Naive B cell (primary cell): Measurements from ENCODE around the gene TMEM87B. TPM values are rescaled to one million over a fixed set of nuclear protein-coding genes. Genes with fewer than 3 reads are reported as not detected.

Experiments used
- ATAC-seq, 2 donors: fragments of 150-1000 bp; cut with Tn5 transposase; 2 replicates each; pipeline ENCODE4 v1.10.0; 2021; ENCODE audit warnings: low read depth in 2 of 2, mild to moderate bottlenecking in 2 of 2, moderate library complexity in 2 of 2
- DNase-seq: peaks from one replicate; pipeline ENCODE4 v3.0.0; 2022
- H3K27ac Mint-ChIP-seq, 6 donors: one replicate each; pipeline ENCODE4 v1.8.0; 2020 to 2022; ENCODE audit warnings: mild to moderate bottlenecking in 6 of 6, mixed read lengths in 6 of 6, moderate library complexity in 5 of 6, inconsistent platforms in 2 of 6
- H3K27me3 Mint-ChIP-seq, 3 donors: one replicate each; pipeline ENCODE4 v1.8.0; 2021 to 2022; ENCODE audit warnings: mixed read lengths in 3 of 3, mild to moderate bottlenecking in 1 of 3
- H3K36me3 Mint-ChIP-seq, 2 donors: one replicate each; pipeline ENCODE4 v1.8.0; 2020 to 2022; ENCODE audit warnings: mixed read lengths in 2 of 2, inconsistent platforms in 1 of 2, mild to moderate bottlenecking in 1 of 2
- H3K4me1 Mint-ChIP-seq, 3 donors: one replicate each; pipeline ENCODE4 v1.8.0; 2020 to 2022; ENCODE audit warnings: mixed read lengths in 3 of 3, inconsistent platforms in 1 of 3, mild to moderate bottlenecking in 1 of 3, moderate library complexity in 1 of 3
- H3K4me3 Mint-ChIP-seq, 8 donors: one replicate each; pipeline ENCODE4 v1.8.0; 2020 to 2022; ENCODE audit warnings: mild to moderate bottlenecking in 8 of 8, mixed read lengths in 8 of 8, moderate library complexity in 8 of 8, inconsistent platforms in 2 of 8
- H3K9me3 Mint-ChIP-seq, 7 donors: one replicate each; pipeline ENCODE4 v1.8.0; 2020 to 2022; ENCODE audit warnings: mixed read lengths in 7 of 7, mild to moderate bottlenecking in 5 of 7, inconsistent platforms in 2 of 7, moderate library complexity in 1 of 7
- polyA plus RNA-seq, 6 donors: library from polyadenylated mRNA; unstranded; fragments of 300-500 nt; fragmentation: Illumina TruSeq; gene quantifications; one replicate each; pipeline ENCODE4 v1.2.3, GENCODE V29; 2021; ENCODE audit warnings: low read depth in 6 of 6

Gene TMEM87B
- polyA plus RNA-seq, 6 donors from 2014 or later = 5.3 to 12.6 (median 9.5) TPM

DNA sequence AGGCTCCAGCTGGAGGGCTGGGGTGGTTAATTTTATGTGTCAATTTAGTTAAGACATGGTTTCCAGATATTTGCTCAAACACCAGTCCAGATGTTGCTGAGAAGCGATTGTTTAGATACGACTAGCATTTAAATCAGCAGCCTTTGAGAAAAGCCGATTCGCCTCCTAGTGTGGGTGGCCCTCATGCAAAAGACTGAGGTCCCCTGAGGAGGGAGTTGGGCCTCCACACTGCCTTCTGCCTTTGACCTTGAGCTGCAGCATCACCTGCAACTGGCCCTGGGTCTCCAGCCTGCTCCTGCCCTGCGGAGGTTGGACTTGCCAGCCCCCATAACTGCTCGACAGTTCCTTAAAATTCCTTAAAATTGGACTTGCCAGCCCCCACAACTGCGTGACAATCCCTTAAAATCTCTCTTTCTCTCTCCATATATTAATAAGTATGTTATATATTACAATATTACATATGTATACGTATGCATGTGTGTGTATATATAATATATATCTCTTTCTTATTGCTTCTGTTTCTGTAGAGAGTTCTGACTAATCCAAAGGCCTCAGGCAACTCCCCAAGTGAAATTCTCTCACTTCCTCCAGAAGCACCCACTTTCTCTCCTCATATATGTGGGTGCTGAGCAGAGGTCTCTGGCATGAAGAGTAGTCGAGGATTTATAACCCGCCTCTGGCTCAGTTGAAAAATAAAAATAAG is 97.6 kb downstream of the TMEM87B start:
- no peak overlapping the region for H3K4me3 Mint-ChIP-seq
- no peak for ATAC-seq
- H3K27ac Mint-ChIP-seq = peak overlapping the region in 2 of 6 donors; percentile 33 to 60
- H3K4me1 Mint-ChIP-seq = peaks cover 17 to 22% (median 17%) of the 10 kb centered on the region in 3 donors
- no peaks in the 10 kb centered on the region for H3K9me3 Mint-ChIP-seq
- no peaks in the 10 kb centered on the region for H3K36me3 Mint-ChIP-seq
- peaks cover 0 to 5% (median 5%) of the 10 kb centered on the region in 3 donors for H3K27me3 Mint-ChIP-seq
- no peak for DNase-seq

DNA sequence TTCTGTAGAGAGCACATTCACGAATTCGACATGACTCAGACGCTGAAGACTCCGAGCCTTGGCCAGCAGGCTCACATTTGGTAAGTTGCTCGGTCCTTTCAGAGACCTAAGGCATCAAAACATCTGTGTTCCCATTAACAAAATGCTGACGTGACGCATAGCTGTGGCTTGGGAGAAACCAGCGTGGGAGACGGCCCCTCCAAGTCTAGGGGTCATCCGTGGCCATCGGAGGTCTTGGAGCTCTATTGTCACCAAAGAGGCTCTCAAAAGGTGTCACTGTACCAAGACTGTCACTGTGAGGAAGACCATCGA is 98.1 kb downstream of the TMEM87B start:
- Mint-ChIP-seq H3K9me3 (no peaks in the 10 kb centered on the region), H3K4me1 (peaks cover 17 to 22% (median 17%) of the 10 kb centered on the region in 3 donors), H3K4me3 (no peak overlapping the region), H3K27me3 (peaks cover 0 to under 1% (median under 1%) of the 10 kb centered on the region in 3 donors), H3K36me3 (no peaks in the 10 kb centered on the region), H3K27ac (peak overlapping the region in 2 of 6 donors; percentile 33 to 61)
- no peak for DNase-seq
- no peak for ATAC-seq

DNA sequence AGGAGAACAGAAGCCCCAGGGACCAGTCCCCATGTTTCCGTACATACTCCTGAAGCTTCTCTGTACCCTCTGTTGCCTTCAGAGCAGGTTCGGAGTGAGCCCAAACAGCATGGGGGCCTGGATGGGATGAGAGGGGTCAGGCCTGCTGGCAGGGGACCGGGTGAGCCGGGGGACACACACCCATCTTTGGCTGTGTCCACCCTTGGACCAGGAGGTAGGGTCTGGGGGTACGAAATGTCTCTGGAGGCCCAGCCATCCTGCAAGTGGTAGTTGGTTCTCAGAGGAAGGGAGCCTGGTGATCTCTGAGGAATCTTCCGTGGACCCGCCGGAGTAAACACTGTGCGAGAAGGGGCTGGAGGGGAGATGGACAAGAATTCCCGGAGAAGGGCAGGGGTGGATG is 98.4 kb downstream of the TMEM87B start:
- H3K4me1 Mint-ChIP-seq = peaks cover 17 to 22% (median 17%) of the 10 kb centered on the region in 3 donors
- H3K4me3 Mint-ChIP-seq = no peak overlapping the region
- ATAC-seq (no peak), DNase-seq (no peak)
- H3K9me3 Mint-ChIP-seq = no peaks in the 10 kb centered on the region
- peak overlapping the region in 2 of 6 donors; percentile 15 to 61 for H3K27ac Mint-ChIP-seq
- no peaks in the 10 kb centered on the region for H3K27me3 Mint-ChIP-seq
- no peaks in the 10 kb centered on the region for H3K36me3 Mint-ChIP-seq

DNA sequence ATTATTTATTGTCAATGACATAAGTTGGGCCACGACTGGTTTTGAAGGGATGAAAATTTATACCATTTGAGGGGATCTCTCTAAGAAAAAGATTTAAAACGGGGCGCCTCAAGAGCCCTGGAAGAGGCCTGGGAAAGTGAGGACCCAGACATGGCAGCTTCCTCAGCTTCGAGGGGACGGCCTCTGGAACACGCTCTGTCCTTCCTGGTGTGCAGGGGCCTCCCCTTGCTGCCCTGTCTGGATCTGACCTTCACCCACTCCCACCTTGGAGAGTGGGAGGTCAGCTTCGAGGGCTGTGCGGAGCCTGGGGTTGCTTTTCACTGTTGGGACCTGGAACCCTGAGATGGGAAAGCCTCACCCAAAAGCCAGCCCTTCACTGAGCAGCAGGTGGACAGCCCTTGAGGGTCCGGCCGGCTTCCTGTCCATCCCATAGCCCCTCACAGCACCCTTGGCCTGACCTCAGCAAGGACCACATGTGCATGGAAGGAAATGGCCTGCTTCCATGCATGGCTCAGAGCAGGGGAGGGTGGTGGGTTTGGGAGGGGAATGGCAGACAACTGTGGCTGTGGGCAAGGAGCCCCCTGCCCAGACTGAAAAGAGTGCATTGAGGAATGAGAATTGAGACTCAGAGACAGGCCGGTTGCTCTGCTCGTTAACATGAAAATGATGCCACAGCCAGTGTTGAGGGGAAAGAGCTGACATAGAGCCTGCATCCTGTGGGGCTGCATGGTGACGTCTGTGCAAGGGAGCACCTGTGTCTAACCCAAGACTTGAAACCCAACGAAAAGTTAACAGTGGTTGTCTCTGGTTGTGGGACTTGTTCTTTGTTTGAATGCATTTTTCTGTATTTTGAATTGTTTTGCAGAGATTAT is 99.4 kb downstream of the TMEM87B start:
- Mint-ChIP-seq H3K36me3 (no peaks in the 10 kb centered on the region), H3K4me1 (peaks cover 17 to 24% (median 22%) of the 10 kb centered on the region in 3 donors), H3K4me3 (peak overlapping the region in 4 of 8 donors; percentile 50 to 70 (median 58)), H3K27me3 (no peaks in the 10 kb centered on the region), H3K9me3 (no peaks in the 10 kb centered on the region), H3K27ac (peak overlapping the region in 3 of 6 donors; percentile 42 to 77 (median 57))
- DNase-seq (peak; percentile 25), ATAC-seq (peak; percentile 71 to 75)

DNA sequence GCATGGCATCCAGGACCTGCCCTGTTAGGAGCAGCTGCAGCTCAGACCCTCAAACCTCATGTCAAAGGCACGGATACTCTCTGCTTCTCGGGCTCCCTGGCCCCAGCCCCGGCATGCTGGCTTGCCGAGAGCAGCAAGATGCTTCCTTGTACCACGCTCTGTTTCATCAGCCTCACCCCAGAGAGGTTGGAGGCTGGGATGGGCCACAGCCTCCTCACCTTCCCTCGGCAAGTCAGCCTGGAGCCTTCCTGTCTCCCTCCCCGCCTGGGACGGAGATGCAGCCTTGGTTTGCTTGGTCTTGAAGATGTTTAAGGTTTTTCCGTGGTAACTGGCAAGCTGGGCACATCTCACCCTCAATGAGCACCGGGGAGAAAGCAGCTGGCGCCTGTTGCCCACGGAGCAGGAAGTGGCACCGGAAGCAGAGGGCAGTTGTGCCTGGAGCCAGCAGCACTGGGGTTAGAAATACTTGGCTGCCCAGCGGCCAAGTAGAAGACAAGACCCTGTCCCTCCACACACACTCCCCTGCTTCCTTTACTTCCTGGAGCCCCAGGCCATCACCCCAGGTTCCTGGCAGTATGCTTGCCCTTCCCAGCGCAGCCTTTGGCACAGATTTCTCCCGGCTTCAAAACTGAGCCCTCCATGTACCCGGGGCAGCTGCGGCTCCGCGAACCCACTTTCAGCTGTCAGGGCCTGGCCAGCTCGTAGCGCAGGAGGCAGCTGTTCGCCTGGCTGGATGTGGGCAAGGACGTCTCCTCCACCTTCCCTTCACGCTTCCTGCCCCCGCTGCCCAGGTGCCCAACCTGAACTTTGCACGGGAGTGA is 100.5 kb downstream of the TMEM87B start:
- peak overlapping the region; percentile 19 to 84 (median 61) for H3K4me3 Mint-ChIP-seq
- ATAC-seq (peak in 1 of 2 donors; percentile 11), DNase-seq (no peak)
- H3K27me3 Mint-ChIP-seq = no peaks in the 10 kb centered on the region
- H3K9me3 Mint-ChIP-seq = peaks cover 0 to 4% (median 0%) of the 10 kb centered on the region in 7 donors
- H3K27ac Mint-ChIP-seq = peak overlapping the region in 5 of 6 donors; percentile 42 to 87 (median 77)
- no peaks in the 10 kb centered on the region for H3K36me3 Mint-ChIP-seq
- peaks cover 17 to 24% (median 22%) of the 10 kb centered on the region in 3 donors for H3K4me1 Mint-ChIP-seq

DNA sequence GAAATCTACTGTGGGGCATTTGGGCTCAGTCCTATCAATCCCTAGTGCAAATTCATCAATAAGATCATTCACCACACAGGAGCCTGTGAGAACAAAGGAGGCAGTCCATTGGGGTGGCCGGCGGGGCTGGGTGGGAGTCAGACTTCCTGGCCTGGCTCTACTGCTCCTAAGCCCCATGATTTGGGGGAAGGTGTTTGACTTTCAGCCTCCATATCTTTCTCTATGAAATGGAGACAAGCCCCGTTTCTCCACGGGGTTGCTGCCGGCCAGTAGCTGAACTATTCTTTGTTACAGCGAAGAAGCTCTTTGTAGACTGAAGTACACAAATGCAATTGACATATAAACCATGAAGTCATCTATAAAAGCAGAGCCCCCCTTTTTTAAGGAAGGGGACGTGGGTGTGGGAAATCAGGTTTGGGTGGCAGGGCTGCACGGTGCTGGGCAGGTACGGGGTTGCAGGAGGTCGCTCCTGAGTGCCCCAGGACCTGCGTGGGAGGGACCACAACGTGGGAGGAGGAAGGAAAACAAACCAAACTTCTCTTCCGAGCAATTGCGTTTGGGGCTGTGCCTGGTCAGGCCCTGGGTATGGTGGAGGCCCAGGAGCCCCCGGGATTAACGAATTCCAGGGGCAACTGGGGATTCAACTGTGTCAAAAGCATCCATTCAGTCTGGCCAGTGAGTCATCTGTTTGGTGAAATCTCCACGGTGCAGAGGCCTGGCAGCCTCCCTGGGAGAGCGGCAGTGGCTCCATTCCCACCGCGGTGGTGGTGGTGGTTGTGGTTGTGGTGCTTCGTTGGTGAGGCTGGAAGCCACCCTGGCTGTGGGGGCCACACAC is 101.3 kb downstream of the TMEM87B start:
- DNase-seq = no peak
- Mint-ChIP-seq H3K4me3 (peak overlapping the region; percentile 19 to 84 (median 63)), H3K4me1 (peaks cover 17 to 24% (median 22%) of the 10 kb centered on the region in 3 donors), H3K9me3 (peaks cover 0 to 4% (median 0%) of the 10 kb centered on the region in 7 donors), H3K36me3 (no peaks in the 10 kb centered on the region), H3K27ac (peak overlapping the region in 3 of 6 donors; percentile 11 to 77 (median 16)), H3K27me3 (no peaks in the 10 kb centered on the region)
- ATAC-seq = no peak

DNA sequence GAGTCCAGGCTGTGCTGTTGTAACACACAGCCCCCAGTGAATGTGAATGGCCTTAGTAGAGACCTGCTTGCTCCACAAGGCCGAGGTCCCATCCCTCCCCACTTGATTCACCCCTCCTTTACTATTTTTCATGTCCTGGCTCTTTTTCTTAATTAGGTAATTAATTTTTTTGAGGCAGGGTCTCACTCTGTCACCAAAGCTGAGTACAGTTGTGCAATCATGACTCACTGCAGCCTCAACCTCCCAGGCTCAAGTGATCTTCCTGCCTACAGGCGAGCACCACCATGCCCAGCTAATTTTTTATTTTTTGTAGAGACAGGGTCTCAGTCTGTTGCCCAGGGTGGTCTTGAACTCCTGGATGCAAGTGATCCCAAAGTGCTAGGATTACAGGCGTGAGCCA is 102.4 kb downstream of the TMEM87B start:
- no peaks in the 10 kb centered on the region for H3K27me3 Mint-ChIP-seq
- peak overlapping the region in 1 of 8 donors; percentile 15 for H3K4me3 Mint-ChIP-seq
- ATAC-seq (no peak), DNase-seq (no peak)
- H3K36me3 Mint-ChIP-seq = no peaks in the 10 kb centered on the region
- H3K4me1 Mint-ChIP-seq = peaks cover 17 to 24% (median 22%) of the 10 kb centered on the region in 3 donors
- no peak overlapping the region for H3K27ac Mint-ChIP-seq
- H3K9me3 Mint-ChIP-seq = peaks cover 0 to 4% (median 0%) of the 10 kb centered on the region in 7 donors

DNA sequence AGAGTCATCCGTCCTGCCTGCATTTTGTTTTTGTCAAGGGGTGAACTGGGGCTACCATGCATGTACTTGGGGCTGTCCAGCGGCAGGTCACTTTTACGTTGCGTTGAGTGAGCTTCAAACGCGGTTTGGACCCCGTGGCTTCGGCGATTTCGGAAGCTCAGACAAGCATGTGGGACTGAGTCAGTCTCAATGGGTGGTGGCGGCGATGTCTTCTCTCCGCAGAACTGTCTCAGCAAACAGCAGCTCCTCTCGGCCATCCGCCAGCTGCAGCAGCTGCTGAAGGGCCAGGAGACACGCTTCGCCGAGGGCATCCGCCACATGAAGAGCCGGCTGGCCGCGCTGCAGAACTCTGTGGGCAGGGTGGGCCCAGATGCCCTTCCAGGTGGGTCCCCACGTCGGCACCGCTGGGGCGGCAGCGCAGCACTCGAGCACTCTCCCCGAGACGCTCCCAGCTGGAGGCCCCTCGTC is 104.4 kb downstream of the TMEM87B start:
- H3K4me1 Mint-ChIP-seq = peaks cover 17 to 23% (median 18%) of the 10 kb centered on the region in 3 donors
- DNase-seq = peak; percentile 25
- H3K36me3 Mint-ChIP-seq = no peaks in the 10 kb centered on the region
- H3K27me3 Mint-ChIP-seq = no peaks in the 10 kb centered on the region
- peak overlapping the region in 3 of 8 donors; percentile 20 to 65 (median 61) for H3K4me3 Mint-ChIP-seq
- peak; percentile 57 to 75 for ATAC-seq
- H3K27ac Mint-ChIP-seq = peak overlapping the region in 4 of 6 donors; percentile 47 to 93 (median 72)
- peaks cover 0 to 4% (median 0%) of the 10 kb centered on the region in 7 donors for H3K9me3 Mint-ChIP-seq

DNA sequence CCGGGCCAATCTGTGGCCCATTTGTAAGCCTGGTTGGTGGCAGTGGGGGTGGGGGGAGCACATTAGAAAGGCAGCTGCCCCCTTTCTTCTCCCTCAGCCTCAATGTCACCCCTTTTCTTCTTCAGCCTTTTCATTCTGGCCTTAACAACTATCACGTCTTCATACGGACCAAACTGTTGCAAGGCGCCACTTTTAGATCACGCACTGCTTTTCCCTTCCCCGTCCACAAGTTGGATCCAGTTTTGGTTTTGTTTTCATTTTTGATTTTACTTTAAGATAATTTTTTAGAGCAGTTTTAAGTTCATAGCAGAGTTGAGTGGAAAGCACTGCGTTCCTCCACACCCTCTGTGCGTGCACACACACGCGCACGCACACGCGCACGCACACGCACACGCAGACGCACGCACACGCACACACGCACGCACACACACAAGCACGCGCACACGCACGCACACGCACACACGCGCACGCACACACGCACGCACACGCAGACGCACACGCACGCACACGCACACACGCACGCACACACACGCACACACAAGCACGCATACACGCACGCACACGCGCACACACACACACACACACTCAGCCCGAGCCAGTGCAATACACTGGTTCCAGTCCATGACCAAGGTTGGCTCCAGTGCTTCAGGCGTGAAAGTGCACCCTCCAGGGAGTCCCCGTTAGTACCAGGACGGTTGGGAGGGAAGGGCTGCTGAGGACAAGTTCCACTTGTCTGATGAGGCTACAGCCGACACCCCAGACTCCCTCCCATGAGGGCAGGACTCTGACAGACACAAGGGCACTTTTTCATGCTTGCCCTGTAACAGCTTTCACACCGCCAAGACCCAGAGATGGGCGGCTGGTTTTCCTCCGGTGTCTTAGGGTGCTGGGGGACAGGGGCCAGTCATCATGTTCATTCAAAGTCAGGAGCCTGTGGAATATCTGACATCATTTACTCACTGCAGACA is 105.5 kb downstream of the TMEM87B start:
- Mint-ChIP-seq H3K9me3 (peaks cover 0 to 4% (median 0%) of the 10 kb centered on the region in 7 donors), H3K27me3 (peaks cover 0 to 5% (median 0%) of the 10 kb centered on the region in 3 donors), H3K4me1 (peaks cover 11 to 14% (median 13%) of the 10 kb centered on the region in 3 donors), H3K36me3 (no peaks in the 10 kb centered on the region), H3K4me3 (peak overlapping the region in 1 of 8 donors; percentile 24), H3K27ac (no peak overlapping the region)
- no peak for ATAC-seq
- DNase-seq = no peak

DNA sequence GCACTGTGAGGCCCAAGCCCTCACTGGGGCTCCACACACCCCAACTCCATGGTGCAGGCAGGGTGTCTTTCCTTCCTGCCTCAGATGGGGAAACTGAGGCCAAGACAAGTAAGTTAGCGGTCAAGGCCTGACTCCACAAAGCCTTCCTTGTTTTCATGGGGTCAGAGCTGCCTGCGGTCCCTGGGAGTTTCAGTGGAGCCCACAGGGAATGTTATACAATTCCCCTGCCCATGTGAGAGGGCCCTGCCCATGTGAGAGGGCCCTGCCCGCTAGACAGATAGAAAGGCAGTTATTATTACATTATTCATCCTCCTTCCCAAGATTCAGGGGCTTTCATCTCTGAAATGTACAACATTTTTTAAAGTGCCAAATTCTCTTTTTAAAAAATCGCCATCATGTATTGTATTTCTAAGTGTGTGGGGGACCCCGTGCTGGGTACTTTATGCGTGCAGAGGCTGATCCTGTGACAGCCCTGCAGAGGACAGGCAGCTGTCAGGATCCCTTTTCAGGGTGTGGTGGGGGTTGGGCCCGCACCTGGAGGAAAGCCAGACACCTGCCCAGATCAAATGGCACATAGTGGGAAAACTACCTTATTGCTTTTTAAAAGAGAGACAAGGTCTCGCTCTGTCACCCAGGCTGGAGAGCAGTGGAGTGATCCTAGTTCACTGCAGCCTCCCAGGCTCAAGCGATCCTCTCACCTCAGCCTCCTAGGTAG is 106.5 kb downstream of the TMEM87B start:
- no peak for DNase-seq
- peaks cover under 1 to 5% (median 2%) of the 10 kb centered on the region in 3 donors for H3K4me1 Mint-ChIP-seq
- H3K4me3 Mint-ChIP-seq = no peak overlapping the region
- H3K36me3 Mint-ChIP-seq = no peaks in the 10 kb centered on the region
- H3K9me3 Mint-ChIP-seq = peaks cover 0 to 4% (median 0%) of the 10 kb centered on the region in 7 donors
- ATAC-seq = no peak
- H3K27me3 Mint-ChIP-seq = peaks cover 0 to 5% (median 0%) of the 10 kb centered on the region in 3 donors
- no peak overlapping the region for H3K27ac Mint-ChIP-seq

DNA sequence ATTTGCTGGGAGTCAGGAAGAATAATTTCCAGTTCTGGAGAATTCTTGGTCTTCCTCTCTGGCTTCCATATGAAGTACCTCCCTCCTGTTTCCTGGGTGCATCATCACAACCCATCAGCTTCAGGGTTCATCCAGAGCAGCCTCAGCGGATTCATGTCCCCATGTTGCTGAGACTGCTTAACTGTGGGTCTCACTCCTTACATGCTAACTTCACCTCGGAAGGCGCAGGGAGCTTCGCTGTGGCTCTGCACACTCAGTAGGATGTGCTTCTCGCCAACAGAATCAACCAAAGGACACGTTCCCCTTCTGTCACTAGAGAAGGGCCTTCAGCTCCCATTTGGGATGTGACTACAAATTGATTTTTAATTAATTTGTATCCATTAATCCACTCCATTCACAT is 107.3 kb downstream of the TMEM87B start:
- Mint-ChIP-seq H3K9me3 (peaks cover 0 to 4% (median 0%) of the 10 kb centered on the region in 7 donors), H3K27me3 (peaks cover 0 to 5% (median 0%) of the 10 kb centered on the region in 3 donors), H3K27ac (no peak overlapping the region), H3K36me3 (no peaks in the 10 kb centered on the region), H3K4me3 (no peak overlapping the region), H3K4me1 (peaks cover 0 to 5% (median 2%) of the 10 kb centered on the region in 3 donors)
- DNase-seq (no peak), ATAC-seq (no peak)
